Endothelial cell of umbilical vein (primary cell): ENCODE results near the gene PIGQ. TPM values are rescaled to one million over a fixed set of nuclear protein-coding genes. Genes with fewer than 3 reads are reported as not detected.
"Not testable (repeated sequence)": the region's sequence is repeated elsewhere in the genome, so short reads cannot be mapped to it uniquely, and the experiment has no call there.

ENCODE experiments used
- BruUV-seq: library from RNA; stranded (reverse); fragments of 400-500 nt; replicated peaks from 2 replicates; lab custom pipeline; 2021; lab: Mats Ljungman, UMichigan
- CTCF ChIA-PET: fragments of 300-600, 350-600 bp; sonication (Branson Sonifier 250); formaldehyde crosslinking; loops from one replicate; lab custom pipeline; 2021; ENCODE audit warnings: antibody characterized with exemption, inconsistent platforms; lab: Charles Lee
- POLR2A ChIA-PET: fragments of 300-600, 350-600 bp; sonication (Branson Sonifier 250); formaldehyde crosslinking; loops from one replicate; lab custom pipeline; 2021; ENCODE audit warnings: antibody characterized with exemption, inconsistent platforms; lab: Charles Lee
- DNase-seq: peaks from one replicate; pipeline ENCODE4 v3.0.0-alpha.2; 2011; ENCODE audit warnings: low read depth, low spot score
- FAIRE-seq: peaks from 2 replicates; lab custom pipeline; 2011; peaks lifted over from hg19 to GRCh38; lab: Jason Lieb, UNC
- H2AFZ ChIP-seq: 2 replicates; pipeline ENCODE4 v1.6.0; 2012; ENCODE audit warnings: low read depth, low read length, control low read depth, inconsistent platforms
- H3K27ac ChIP-seq: 2 replicates; pipeline ENCODE4 v1.5.1; 2011; ENCODE audit warnings: low read depth, mild to moderate bottlenecking, control low read depth, low read length, moderate library complexity; ENCODE audit not compliant: insufficient read depth
- H3K27me3 ChIP-seq, 2 experiments: 2 replicates each; pipeline versions ENCODE4 v1.6.0 to v1.6.1; 2011; ENCODE audit warnings: low read length in 2 of 2, mixed read lengths in 1 of 2; ENCODE audit not compliant: control insufficient read depth in 2 of 2, insufficient read depth in 2 of 2
- H3K36me3 ChIP-seq, 2 experiments: 2 replicates in 1 of 2; 3 replicates in 1 of 2; pipeline ENCODE4 v1.5.1; 2011; ENCODE audit warnings: low read length in 2 of 2, mild to moderate bottlenecking in 1 of 2, moderate library complexity in 1 of 2; ENCODE audit not compliant: control insufficient read depth in 2 of 2, insufficient read depth in 2 of 2; ENCODE audit errors: extremely low read depth in 1 of 2
- H3K4me1 ChIP-seq: 3 replicates; pipeline ENCODE4 v1.5.1; 2011; ENCODE audit warnings: mild to moderate bottlenecking, low read length; ENCODE audit not compliant: control insufficient read depth, insufficient read depth; ENCODE audit errors: extremely low read depth
- H3K4me2 ChIP-seq: 2 replicates; pipeline ENCODE4 v1.6.1; 2011; ENCODE audit warnings: low read length, control low read depth, mixed read lengths; ENCODE audit not compliant: insufficient read depth
- H3K4me3 ChIP-seq, 3 experiments: fragments of 200-600 bp in 1 of 3; sonication (generic), shearing (Covaris generic) in 1 of 3; replicated peaks in 1 of 3; 2 replicates each; pipeline ENCODE4 v1.5.1; 2011 to 2016; ENCODE audit warnings: control low read depth in 3 of 3, low read length in 3 of 3, mild to moderate bottlenecking in 2 of 3, inconsistent platforms in 1 of 3, low read depth in 1 of 3, moderate library complexity in 1 of 3; ENCODE audit not compliant: insufficient read depth in 1 of 3
- H3K79me2 ChIP-seq: 2 replicates; pipeline ENCODE4 v1.6.0; 2012; ENCODE audit warnings: low read length, inconsistent platforms; ENCODE audit not compliant: control insufficient read depth, insufficient read depth
- H3K9ac ChIP-seq: replicated peaks from 2 replicates; pipeline ENCODE3; 2011; ENCODE audit warnings: low read length, control low read depth; ENCODE audit not compliant: insufficient read depth; ENCODE audit errors: extremely low read depth
- H3K9me1 ChIP-seq: replicated peaks from 3 replicates; pipeline ENCODE4 v1.6.0; 2011; ENCODE audit warnings: mild to moderate bottlenecking, low read length; ENCODE audit not compliant: control insufficient read depth, insufficient read depth; ENCODE audit errors: extremely low read depth
- H3K9me3 ChIP-seq: replicated peaks from 2 replicates; pipeline ENCODE4 v1.5.1; 2012; ENCODE audit warnings: low read length, inconsistent platforms; ENCODE audit not compliant: control insufficient read depth, insufficient read depth
- H4K20me1 ChIP-seq: replicated peaks from 2 replicates; pipeline ENCODE3; 2011; ENCODE audit warnings: mild to moderate bottlenecking, low read length; ENCODE audit not compliant: control insufficient read depth, insufficient read depth; ENCODE audit errors: extremely low read depth
- EZH2 ChIP-seq: IDR thresholded peaks from 2 replicates; pipeline ENCODE4 v1.6.1; 2012; ENCODE audit warnings: borderline replicate concordance, low read depth, mild to moderate bottlenecking, moderate library complexity, low read length, inconsistent platforms; ENCODE audit not compliant: severe bottlenecking
- FOS ChIP-seq: IDR thresholded peaks from 2 replicates; pipeline ENCODE4 v1.6.1; 2011; ENCODE audit warnings: mild to moderate bottlenecking, low read length, moderate library complexity, borderline replicate concordance; ENCODE audit not compliant: insufficient read depth
- GATA2 ChIP-seq: IDR thresholded peaks from 2 replicates; pipeline ENCODE4 v1.7.0; 2011; ENCODE audit warnings: low read depth, mild to moderate bottlenecking, moderate library complexity, mixed read lengths, low read length; ENCODE audit not compliant: insufficient read length, insufficient read depth
- JUN ChIP-seq: IDR thresholded peaks from 2 replicates; pipeline ENCODE4 v1.6.1; 2011; ENCODE audit warnings: borderline replicate concordance, low read depth; ENCODE audit not compliant: insufficient read length, insufficient read depth
- MYC ChIP-seq: IDR thresholded peaks from one replicate; pipeline ENCODE4 v1.6.1; 2011; ENCODE audit warnings: mild to moderate bottlenecking, low read depth, low read length
- POLR2A ChIP-seq: IDR thresholded peaks from 2 replicates; pipeline ENCODE4 v1.6.1; 2012; ENCODE audit warnings: low read depth, mild to moderate bottlenecking, control low read depth, low read length
- POLR2AphosphoS5 ChIP-seq: IDR thresholded peaks from 2 replicates; pipeline ENCODE4 v1.6.1; 2012; ENCODE audit warnings: low read depth, mild to moderate bottlenecking, control low read depth, low read length, moderate library complexity; ENCODE audit not compliant: insufficient read depth
- dilution Hi-C: fragments of 300-500 bp; cut with MboI; formaldehyde crosslinking; loops from one replicate; pipeline ENCODE4 v1.15.0; 2019; ENCODE audit warnings: low sequenced_read_pairs; ENCODE audit not compliant: extremely low pct_ligation_motif_present
- intact Hi-C: fragments of 100-400 bp; cut with micrococcal nuclease; formaldehyde crosslinking; loops from one replicate; pipeline ENCODE4 v1.10.0; 2022
- polyA plus RNA-seq, 4 experiments: library from polyadenylated mRNA; depleted of rRNA in 3 of 4; stranded (reverse) in 3 of 4; unstranded in 1 of 4; fragments of >200 nt; gene quantifications; 2 replicates each; pipeline versions ENCODE4 v1.2.1 to v1.2.3, GENCODE V29; 2011 to 2012; ENCODE audit warnings: missing spikeins in 1 of 4
- total RNA-seq: library from RNA; stranded (reverse); gene quantifications from 2 replicates; pipeline ENCODE4 v1.2.3, GENCODE V29; 2021
- TF ChIP-seq, protein P1 (sequence below): IDR thresholded peaks from 2 replicates; pipeline ENCODE4 v1.6.1; 2011; ENCODE audit not compliant: insufficient read depth, insufficient read length
- TF ChIP-seq, protein P2 (sequence below), 2 donors: IDR thresholded peaks; 1 replicate in 1 of 2; 2 replicates in 1 of 2; pipeline ENCODE4 v1.5.1; 2011; ENCODE audit warnings: low read length in 2 of 2, mild to moderate bottlenecking in 2 of 2, moderate library complexity in 2 of 2, control low read depth in 1 of 2, inconsistent platforms in 1 of 2, low read depth in 1 of 2; ENCODE audit not compliant: insufficient read depth in 1 of 2; ENCODE audit errors: extremely low read depth in 1 of 2

The PIGQ gene
- total and polyA plus RNA-seq, 2 donors (not counting 3 experiments of a cell fraction or from before 2014, with no cell fraction given) = 66.9 to 67.7 TPM

DNA sequence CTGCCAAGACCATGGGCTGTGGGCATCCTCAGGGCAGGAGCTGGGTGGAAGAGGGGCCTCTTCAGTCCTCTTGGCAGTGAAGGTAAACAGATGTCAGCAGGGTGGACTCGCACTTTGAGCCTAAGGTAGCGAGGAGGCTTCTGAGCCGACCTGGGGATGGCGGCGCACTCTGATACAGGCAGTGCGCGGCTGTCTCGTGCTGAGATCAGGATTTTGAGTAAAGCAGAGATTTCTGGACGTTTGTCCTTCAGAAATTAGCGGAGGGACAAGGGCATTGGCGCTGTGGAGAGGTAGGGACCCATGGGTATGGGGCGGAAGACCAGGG lies 26.9 kb downstream of the PIGQ start:
- H2AFZ ChIP-seq = no peak overlapping the region
- ChIA-PET CTCF (no interaction called here), POLR2A (no interaction called here)
- intact Hi-C loops (no loop called here), dilution Hi-C loops (no loop called here)
- BruUV-seq = no TSS peak
- DNase-seq (no peak), FAIRE-seq (no peak)
- H4K20me1 ChIP-seq = no peaks in the 10 kb centered on the region
- no peaks in the 10 kb centered on the region for H3K9me3 ChIP-seq
- H3K4me2 ChIP-seq = no peak overlapping the region
- H3K9me1 ChIP-seq = no peaks in the 10 kb centered on the region
- TF ChIP-seq FOS (no peak), EZH2 (no peak), JUN (no peak), POLR2AphosphoS5 (no peak), MYC (no peak), POLR2A (no peak), GATA2 (no peak)
- TF ChIP-seq, protein P1, sequence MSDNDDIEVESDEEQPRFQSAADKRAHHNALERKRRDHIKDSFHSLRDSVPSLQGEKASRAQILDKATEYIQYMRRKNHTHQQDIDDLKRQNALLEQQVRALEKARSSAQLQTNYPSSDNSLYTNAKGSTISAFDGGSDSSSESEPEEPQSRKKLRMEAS = no peak
- TF ChIP-seq, protein P2, sequence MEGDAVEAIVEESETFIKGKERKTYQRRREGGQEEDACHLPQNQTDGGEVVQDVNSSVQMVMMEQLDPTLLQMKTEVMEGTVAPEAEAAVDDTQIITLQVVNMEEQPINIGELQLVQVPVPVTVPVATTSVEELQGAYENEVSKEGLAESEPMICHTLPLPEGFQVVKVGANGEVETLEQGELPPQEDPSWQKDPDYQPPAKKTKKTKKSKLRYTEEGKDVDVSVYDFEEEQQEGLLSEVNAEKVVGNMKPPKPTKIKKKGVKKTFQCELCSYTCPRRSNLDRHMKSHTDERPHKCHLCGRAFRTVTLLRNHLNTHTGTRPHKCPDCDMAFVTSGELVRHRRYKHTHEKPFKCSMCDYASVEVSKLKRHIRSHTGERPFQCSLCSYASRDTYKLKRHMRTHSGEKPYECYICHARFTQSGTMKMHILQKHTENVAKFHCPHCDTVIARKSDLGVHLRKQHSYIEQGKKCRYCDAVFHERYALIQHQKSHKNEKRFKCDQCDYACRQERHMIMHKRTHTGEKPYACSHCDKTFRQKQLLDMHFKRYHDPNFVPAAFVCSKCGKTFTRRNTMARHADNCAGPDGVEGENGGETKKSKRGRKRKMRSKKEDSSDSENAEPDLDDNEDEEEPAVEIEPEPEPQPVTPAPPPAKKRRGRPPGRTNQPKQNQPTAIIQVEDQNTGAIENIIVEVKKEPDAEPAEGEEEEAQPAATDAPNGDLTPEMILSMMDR (IDR thresholded peaks at IDR 0.05; ENCODE audit: extremely low read depth in 1 of 2, insufficient read depth in 1 of 2, low read depth in 1 of 2, low read length in 2 of 2) = no peak
- no peak overlapping the region for H3K4me3 ChIP-seq
- H3K4me1 ChIP-seq = no peaks in the 10 kb centered on the region
- peaks cover 13% of the 10 kb centered on the region for H3K79me2 ChIP-seq
- H3K27me3 ChIP-seq = no peaks in the 10 kb centered on the region
- H3K9ac ChIP-seq = no peak overlapping the region
- H3K27ac ChIP-seq = no peak overlapping the region
- peaks cover 0 to 3% of the 10 kb centered on the region in 2 experiments for H3K36me3 ChIP-seq

DNA sequence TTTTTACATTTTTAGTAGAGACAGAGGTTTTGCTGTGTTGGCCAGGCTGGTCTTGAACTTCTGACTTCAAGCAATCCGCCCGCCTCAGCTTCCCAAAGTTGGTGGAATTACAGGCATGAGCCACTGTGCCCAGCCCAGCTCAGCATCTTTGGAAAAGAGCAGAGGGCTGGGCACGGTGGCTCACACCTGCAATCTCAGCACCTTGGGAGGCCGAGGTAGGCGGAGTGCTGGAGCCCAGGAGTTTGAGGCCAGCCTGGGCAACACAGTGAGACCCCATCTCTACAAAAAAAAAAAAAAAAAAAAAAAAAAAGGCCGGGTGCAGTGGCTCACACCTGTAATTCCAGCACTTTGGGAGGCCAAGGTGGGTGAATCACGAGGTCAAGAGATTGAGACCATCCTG lies 27.9 kb downstream of the PIGQ start:
- H3K27me3 ChIP-seq, H3K4me3 ChIP-seq, intact Hi-C loops, H3K9me3 ChIP-seq, H3K9me1 ChIP-seq, H3K27ac ChIP-seq, BruUV-seq, DNase-seq, H3K4me1 ChIP-seq, dilution Hi-C loops, H2AFZ ChIP-seq, H4K20me1 ChIP-seq, H3K36me3 ChIP-seq, H3K9ac ChIP-seq, H3K79me2 ChIP-seq, FAIRE-seq, H3K4me2 ChIP-seq: not testable (repeated sequence)
- ChIA-PET POLR2A (interaction anchor here (0.6 kb wide), 1 partner anchor 21 kb away, joined by 4 read pairs; no protein-coding TSS in a partner anchor), CTCF (interaction anchor here (2.2 kb wide), 1 partner anchor 12 kb away, joined by 9 read pairs; no protein-coding TSS in a partner anchor)
